Measurements from ENCODE around the gene EFCAB12.

The EFCAB12 gene

GRCh38 chr3:129434140-129434539 lies 5.7 kb upstream of the EFCAB12 start:
- ATAC-seq: no peak
- Mint-ChIP-seq H3K36me3 (peaks cover 96% of the 10 kb centered on the region), H3K4me3 (no peak overlapping the region), H3K27ac (no peak overlapping the region), H3K9me3 (no peaks in the 10 kb centered on the region), H3K4me1 (peaks cover 31% of the 10 kb centered on the region)
- DNase-seq (ENCODE audit: low spot score in 2 of 2): no peak

GRCh38 chr3:129433565-129433964 lies 5.1 kb upstream of the EFCAB12 start:
- ATAC-seq (no peak), DNase-seq (ENCODE audit: low spot score in 2 of 2) (no peak)
- H3K4me1 Mint-ChIP-seq: peaks cover 37% of the 10 kb centered on the region
- no peak overlapping the region for H3K27ac Mint-ChIP-seq
- H3K4me3 Mint-ChIP-seq: no peak overlapping the region
- H3K9me3 Mint-ChIP-seq: no peaks in the 10 kb centered on the region
- H3K36me3 Mint-ChIP-seq: peaks cover 98% of the 10 kb centered on the region

GRCh38 chr3:129432671-129433070 lies 4.2 kb upstream of the EFCAB12 start:
- Mint-ChIP-seq H3K9me3 (no peaks in the 10 kb centered on the region), H3K4me1 (peaks cover 41% of the 10 kb centered on the region), H3K27ac (no peak overlapping the region), H3K36me3 (peaks cover 97% of the 10 kb centered on the region), H3K4me3 (no peak overlapping the region)
- no peak for DNase-seq (ENCODE audit: low spot score in 2 of 2)
- no peak for ATAC-seq

GRCh38 chr3:129432036-129432435 lies 3.6 kb upstream of the EFCAB12 start:
- DNase-seq (ENCODE audit: low spot score in 2 of 2) (no peak), ATAC-seq (no peak)
- peak overlapping the region; percentile 67 for H3K27ac Mint-ChIP-seq
- H3K4me3 Mint-ChIP-seq: no peak overlapping the region
- H3K9me3 Mint-ChIP-seq: no peaks in the 10 kb centered on the region
- peaks cover 91% of the 10 kb centered on the region for H3K36me3 Mint-ChIP-seq
- H3K4me1 Mint-ChIP-seq: peaks cover 42% of the 10 kb centered on the region

GRCh38 chr3:129429602-129430001 lies 1.2 kb upstream of the EFCAB12 start:
- Mint-ChIP-seq H3K4me1 (peaks cover 29% of the 10 kb centered on the region), H3K9me3 (no peaks in the 10 kb centered on the region), H3K27ac (no peak overlapping the region), H3K4me3 (no peak overlapping the region), H3K36me3 (peaks cover 66% of the 10 kb centered on the region)
- ATAC-seq (no peak), DNase-seq (ENCODE audit: low spot score in 2 of 2) (no peak)

GRCh38 chr3:129429080-129429451 lies 630 bp upstream of the EFCAB12 start:
- H3K9me3 Mint-ChIP-seq: no peaks in the 10 kb centered on the region
- H3K4me1 Mint-ChIP-seq: peaks cover 34% of the 10 kb centered on the region
- H3K27ac Mint-ChIP-seq: peak overlapping the region; percentile 73
- ATAC-seq: no peak
- H3K36me3 Mint-ChIP-seq: peaks cover 61% of the 10 kb centered on the region
- H3K4me3 Mint-ChIP-seq: peak overlapping the region; percentile 56
- no peak for DNase-seq (ENCODE audit: low spot score in 2 of 2)

- Mint-ChIP-seq H3K9me3 (no peaks in the 10 kb centered on the region), H3K27ac (peak overlapping the region; percentile 73), H3K36me3 (peaks cover 50% of the 10 kb centered on the region), H3K4me3 (peak overlapping the region; percentile 56), H3K4me1 (peaks cover 38% of the 10 kb centered on the region)
- DNase-seq (ENCODE audit: low spot score in 2 of 2) (no peak), ATAC-seq (no peak)
Measured at GRCh38 chr3:129428007-129428375, 445 bp downstream of the EFCAB12 start.

GRCh38 chr3:129425619-129426018 lies 2.8 kb downstream of the EFCAB12 start:
- Mint-ChIP-seq H3K36me3 (peaks cover 27% of the 10 kb centered on the region), H3K4me1 (peaks cover 38% of the 10 kb centered on the region), H3K9me3 (no peaks in the 10 kb centered on the region), H3K4me3 (no peak overlapping the region), H3K27ac (no peak overlapping the region)
- ATAC-seq: no peak
- no peak for DNase-seq (ENCODE audit: low spot score in 2 of 2)

- ATAC-seq (no peak), DNase-seq (ENCODE audit: low spot score in 2 of 2) (no peak)
- H3K36me3 Mint-ChIP-seq: peaks cover 23% of the 10 kb centered on the region
- H3K27ac Mint-ChIP-seq: no peak overlapping the region
- no peaks in the 10 kb centered on the region for H3K9me3 Mint-ChIP-seq
- peaks cover 38% of the 10 kb centered on the region for H3K4me1 Mint-ChIP-seq
- H3K4me3 Mint-ChIP-seq: no peak overlapping the region
Measured at GRCh38 chr3:129425213-129425612, 3.2 kb downstream of the EFCAB12 start.

- no peaks in the 10 kb centered on the region for H3K9me3 Mint-ChIP-seq
- H3K36me3 Mint-ChIP-seq: peaks cover 14% of the 10 kb centered on the region
- no peak overlapping the region for H3K4me3 Mint-ChIP-seq
- H3K4me1 Mint-ChIP-seq: peaks cover 31% of the 10 kb centered on the region
- peak overlapping the region; percentile 20 for H3K27ac Mint-ChIP-seq
- ATAC-seq (peak; percentile 51), DNase-seq (ENCODE audit: low spot score in 2 of 2) (no peak)
Measured at GRCh38 chr3:129424185-129424841, 4.1 kb downstream of the EFCAB12 start.

- H3K36me3 Mint-ChIP-seq: peaks cover 2% of the 10 kb centered on the region
- no peak overlapping the region for H3K4me3 Mint-ChIP-seq
- peaks cover 17% of the 10 kb centered on the region for H3K4me1 Mint-ChIP-seq
- ATAC-seq: no peak
- no peaks in the 10 kb centered on the region for H3K9me3 Mint-ChIP-seq
- no peak overlapping the region for H3K27ac Mint-ChIP-seq
- no peak for DNase-seq (ENCODE audit: low spot score in 2 of 2)
Measured at GRCh38 chr3:129422897-129423296, 5.5 kb downstream of the EFCAB12 start.

- Mint-ChIP-seq H3K4me3 (no peak overlapping the region), H3K9me3 (no peaks in the 10 kb centered on the region), H3K36me3 (no peaks in the 10 kb centered on the region), H3K27ac (no peak overlapping the region), H3K4me1 (peaks cover 10% of the 10 kb centered on the region)
- DNase-seq (ENCODE audit: low spot score in 2 of 2): no peak
- no peak for ATAC-seq
Measured at GRCh38 chr3:129421988-129422745, 6.3 kb downstream of the EFCAB12 start.

GRCh38 chr3:129421236-129421883 lies 7.1 kb downstream of the EFCAB12 start:
- no peak for DNase-seq (ENCODE audit: low spot score in 2 of 2)
- Mint-ChIP-seq H3K4me1 (peaks cover 10% of the 10 kb centered on the region), H3K27ac (no peak overlapping the region), H3K36me3 (no peaks in the 10 kb centered on the region), H3K9me3 (no peaks in the 10 kb centered on the region), H3K4me3 (no peak overlapping the region)
- ATAC-seq: no peak

GRCh38 chr3:129419476-129419875 lies 9.0 kb downstream of the EFCAB12 start:
- Mint-ChIP-seq H3K27ac (no peak overlapping the region), H3K4me3 (no peak overlapping the region), H3K4me1 (peaks cover 8% of the 10 kb centered on the region), H3K9me3 (no peaks in the 10 kb centered on the region), H3K36me3 (no peaks in the 10 kb centered on the region)
- ATAC-seq: no peak
- no peak for DNase-seq (ENCODE audit: low spot score in 2 of 2)

GRCh38 chr3:129418041-129418973 lies 10.1 kb downstream of the EFCAB12 start:
- H3K4me1 Mint-ChIP-seq: no peaks in the 10 kb centered on the region
- DNase-seq (ENCODE audit: low spot score in 2 of 2) (no peak), ATAC-seq (no peak)
- H3K36me3 Mint-ChIP-seq: no peaks in the 10 kb centered on the region
- H3K27ac Mint-ChIP-seq: no peak overlapping the region
- H3K9me3 Mint-ChIP-seq: no peaks in the 10 kb centered on the region
- no peak overlapping the region for H3K4me3 Mint-ChIP-seq

Data from stimulated activated effector memory CD8-positive, alpha-beta T cell treated with anti-CD3 and anti-CD28 coated beads, Interleukin-12 subunit alpha, Interleukin-12 subunit beta, amount 100 ng/mL, for 72 hours (primary cell).